Tongue (tissue), 3 donors: ENCODE measurements around the gene PDSS2. TPM values are rescaled to one million over a fixed set of nuclear protein-coding genes. Genes with fewer than 3 reads are reported as not detected.

Source experiments
- DNase-seq: peaks from one replicate; pipeline ENCODE4 v3.0.0-alpha.2; 2015
- small RNA-seq: library from RNA; depleted of rRNA; stranded (forward); fragments of <200 nt; gene quantifications from one replicate; pipeline ENCODE3, GENCODE V24; 2014; ENCODE audit warnings: low replicate concordance
- total RNA-seq: library from RNA; depleted of rRNA; stranded (reverse); fragments of >200 nt; gene quantifications from one replicate; pipeline ENCODE4 v1.2.3, GENCODE V29; 2014

PDSS2 gene
- total RNA-seq, 1 donor from 2014 or later = 11.6 TPM

DNA sequence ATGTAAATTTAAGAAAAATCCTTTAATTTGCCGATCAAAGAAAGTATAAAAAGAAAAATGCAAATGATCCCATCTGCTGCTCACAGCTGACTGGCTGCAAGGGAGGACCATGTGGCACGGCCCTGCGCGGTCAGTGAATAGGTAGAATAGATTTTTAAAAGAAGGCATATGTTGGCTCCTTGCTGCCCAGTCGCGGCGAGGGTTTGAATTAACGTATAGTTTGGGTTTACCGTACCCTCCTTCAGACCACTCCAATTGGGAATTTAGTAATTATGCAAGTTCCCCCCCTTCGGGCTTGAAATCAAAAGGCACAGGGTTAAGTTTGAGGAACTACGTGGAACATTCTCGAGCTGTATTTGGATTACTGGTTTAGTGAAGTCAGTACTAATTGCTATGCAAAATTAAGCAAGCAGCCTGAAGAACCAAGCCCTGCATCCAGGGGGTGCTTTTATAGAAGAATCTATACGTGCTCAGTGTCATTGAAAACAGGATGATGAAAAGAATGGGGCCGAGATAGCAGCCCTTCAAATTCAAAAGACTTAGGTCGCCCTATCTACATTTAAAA is 343.0 kb downstream of the PDSS2 start:
- peak; percentile 41 for DNase-seq

DNA sequence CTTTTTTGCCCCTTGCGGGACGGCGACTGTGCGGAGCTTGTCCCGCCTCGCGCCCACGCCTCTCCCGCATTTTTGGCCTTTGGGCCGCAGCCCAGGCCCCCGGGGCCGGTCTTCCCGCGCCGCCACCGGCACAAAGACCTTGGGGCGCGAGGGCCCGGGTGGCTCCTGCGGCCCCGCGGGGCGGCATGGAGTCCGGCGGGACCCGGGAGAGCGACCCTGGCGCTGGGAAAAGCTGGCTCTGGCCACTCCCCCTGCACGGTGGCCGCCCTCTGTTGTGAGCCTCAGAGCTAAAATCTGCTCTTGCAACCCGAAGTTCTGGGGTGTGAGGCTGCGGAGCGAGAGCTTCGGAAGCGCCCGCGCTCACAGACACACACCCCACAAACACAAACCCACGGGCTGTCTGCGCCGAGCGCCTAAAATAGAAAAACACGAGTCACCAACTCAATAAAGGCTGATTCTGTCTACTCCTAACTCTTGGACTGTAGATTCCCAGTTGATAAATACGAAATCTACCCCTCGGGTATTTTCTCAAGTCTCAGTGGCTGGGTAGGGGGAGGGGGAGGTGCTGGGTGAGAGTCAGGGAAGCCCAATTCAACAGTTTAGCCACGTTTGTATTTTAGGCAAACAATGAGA is 343.6 kb downstream of the PDSS2 start:
- peak; percentile 69 for DNase-seq

DNA sequence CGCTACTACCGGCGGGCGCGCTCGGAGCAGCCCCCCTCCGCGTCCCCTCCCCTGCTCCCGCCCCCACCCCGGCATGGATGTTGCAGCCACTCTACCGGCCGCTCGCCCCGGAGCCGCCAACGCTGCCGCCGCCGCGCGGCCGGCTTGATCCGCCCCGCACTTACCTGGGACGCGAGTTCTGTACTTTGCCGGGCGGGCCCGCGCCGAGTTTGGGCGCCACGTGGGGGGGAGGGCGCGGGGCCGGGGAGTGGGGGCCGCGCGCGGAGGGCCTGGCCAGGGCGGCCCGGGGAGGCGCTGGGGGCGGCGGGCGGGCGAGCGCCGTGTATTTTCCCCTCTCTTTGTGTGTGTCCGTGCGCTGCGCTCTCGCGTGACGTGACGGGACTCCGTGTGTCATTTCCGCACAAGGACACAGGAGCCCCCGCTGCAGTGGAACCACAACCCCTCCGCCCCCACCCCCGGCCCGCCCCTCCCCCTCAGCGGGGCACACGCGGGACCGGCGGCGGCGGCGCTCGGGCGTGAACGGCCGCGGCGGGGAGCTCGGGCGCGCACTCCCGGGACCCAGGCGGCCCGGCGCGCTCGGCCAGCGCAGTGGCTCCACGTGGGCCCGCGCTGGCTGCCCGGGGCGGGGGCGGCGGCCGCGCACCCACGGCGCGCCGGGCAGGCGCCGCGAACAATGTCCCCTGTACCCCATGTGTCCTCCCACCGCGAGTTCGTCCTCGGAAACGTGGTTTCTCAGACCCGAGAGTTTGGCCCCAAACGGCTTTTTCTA is 344.3 kb downstream of the PDSS2 start, which contains the start of gene BEND3:
TSS of gene BEND3 (minus strand) at position 590 of the 769 bp plus-strand sequence. CDS start 16,230 bp downstream, outside the sequence.
- DNase-seq = peak; percentile 65

DNA sequence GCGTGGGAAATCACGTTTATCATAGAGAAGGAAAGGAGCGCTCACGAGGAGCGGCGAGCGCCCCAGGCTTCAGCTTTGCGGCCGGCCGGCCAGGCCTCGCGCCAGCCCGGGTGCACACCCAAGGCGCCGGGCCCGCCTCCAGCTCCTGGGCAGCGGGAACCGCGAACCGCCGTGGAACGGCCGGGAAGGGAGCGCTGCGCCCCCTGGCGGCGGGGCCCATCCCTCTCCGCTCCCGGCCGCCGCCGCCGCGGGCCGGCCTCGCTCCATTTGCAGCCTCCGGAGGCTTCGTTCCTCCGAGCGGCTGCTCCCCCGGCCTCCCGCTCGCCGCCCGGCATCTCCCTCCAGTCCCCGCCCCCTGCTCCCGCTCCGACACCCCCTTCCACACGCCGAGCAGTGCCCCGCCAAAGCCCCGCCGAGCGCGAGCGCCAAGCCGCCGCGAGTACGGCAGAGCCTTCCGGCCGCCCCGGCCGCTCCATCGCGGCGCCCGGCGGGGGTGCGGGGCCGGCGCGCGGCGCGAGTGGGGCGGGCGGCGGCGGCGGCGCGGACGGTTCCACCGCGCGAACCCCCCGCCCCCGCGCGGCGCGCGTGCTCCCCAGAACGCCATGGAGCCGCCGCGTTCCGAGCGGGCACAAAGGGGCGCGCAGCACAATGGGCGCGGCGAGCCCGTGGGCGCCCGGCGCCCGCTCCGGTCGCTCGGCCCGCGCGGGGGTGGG is 345.0 kb downstream of the PDSS2 start:
- DNase-seq = peak; percentile 93

DNA sequence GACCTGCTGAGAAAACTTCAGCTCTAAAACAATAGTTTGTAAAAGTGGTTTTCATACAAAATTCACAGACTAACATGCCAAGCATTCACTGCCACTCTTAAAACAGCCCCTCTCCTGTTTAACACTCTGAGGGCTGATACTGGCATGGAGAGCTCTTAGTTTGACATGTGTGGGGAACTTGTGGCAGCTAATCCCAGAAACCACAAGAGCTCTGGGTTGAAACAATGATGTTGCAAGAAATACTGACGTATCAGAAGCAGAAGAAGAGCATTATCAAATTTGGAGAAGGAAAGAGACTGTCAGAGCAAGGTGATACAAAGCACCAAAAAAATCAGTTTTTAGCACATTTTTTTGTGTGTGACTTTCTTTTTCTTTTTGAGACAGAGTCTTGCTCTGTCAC is 349.2 kb downstream of the PDSS2 start:
- no peak for DNase-seq

DNA sequence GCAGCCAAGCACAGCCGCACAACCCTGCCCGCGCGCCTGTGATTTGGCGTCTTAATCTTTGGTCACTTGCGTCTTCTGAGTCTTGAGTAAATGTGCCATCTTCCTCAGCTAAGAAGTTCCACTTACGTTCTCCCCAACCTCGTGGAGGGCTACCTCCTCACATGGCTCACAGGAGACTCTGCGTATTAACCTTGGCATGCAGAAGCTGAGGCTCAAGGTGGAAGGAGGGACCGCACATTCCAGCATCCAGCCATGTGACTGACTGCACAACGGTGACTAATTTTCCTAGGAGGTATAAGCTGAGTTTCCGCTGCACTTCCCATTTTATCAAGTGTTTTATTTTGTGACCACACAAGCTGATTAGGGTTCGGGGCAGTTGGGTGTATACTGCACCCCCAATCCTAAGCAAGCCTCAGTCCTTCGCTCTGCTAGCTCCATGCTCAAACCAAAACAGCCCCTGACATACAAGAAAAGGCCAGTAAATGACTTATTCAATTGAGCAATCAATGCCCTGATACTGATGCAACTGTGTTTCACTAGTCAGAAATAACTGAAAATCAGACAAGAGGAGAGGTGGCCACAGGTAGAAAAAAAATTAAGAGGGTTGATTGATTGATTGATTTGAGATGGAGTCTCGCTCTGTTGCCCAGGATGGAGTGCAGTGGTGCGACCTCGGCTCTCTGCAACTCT is 351.0 kb downstream of the PDSS2 start:
- DNase-seq = no peak

DNA sequence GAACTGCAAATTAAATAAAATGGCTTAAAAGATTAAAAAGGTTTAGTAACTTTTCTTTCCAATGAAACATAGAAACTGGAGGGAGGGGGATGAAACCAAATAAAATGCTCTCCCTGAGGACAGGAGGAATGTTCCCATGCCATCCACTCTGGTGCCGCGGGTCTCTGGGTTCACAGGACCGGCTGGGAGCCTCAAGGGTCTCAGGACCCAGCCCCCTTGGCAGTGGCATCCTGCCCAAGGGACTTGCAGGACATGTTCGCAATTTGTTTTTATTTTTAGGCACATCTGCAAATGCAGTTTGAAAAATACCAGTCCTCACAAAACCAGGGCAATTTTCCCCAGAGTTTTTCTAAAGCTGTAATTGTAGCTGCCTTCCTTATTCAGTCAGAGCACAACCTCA is 351.6 kb downstream of the PDSS2 start:
- no peak for DNase-seq

DNA sequence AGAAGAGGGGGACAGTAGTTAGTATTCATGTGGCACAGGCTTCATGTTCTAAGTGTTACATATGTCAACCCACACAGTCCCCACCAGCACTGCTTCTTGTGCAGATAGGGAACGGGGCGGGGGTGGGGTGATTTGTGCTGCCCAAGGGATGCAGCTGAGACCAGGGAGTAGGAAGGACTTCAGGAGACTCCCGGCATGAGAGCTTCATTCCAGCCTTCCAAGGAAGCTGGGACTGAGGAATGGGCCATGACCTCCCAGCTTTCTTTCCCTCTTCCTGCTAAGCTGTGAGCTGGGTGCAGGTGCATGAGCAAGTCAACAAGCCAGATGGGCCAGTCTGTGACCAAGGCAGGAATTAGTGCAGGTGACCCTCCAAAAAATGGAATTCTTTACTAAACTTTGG is 353.2 kb downstream of the PDSS2 start:
- DNase-seq = no peak

DNA sequence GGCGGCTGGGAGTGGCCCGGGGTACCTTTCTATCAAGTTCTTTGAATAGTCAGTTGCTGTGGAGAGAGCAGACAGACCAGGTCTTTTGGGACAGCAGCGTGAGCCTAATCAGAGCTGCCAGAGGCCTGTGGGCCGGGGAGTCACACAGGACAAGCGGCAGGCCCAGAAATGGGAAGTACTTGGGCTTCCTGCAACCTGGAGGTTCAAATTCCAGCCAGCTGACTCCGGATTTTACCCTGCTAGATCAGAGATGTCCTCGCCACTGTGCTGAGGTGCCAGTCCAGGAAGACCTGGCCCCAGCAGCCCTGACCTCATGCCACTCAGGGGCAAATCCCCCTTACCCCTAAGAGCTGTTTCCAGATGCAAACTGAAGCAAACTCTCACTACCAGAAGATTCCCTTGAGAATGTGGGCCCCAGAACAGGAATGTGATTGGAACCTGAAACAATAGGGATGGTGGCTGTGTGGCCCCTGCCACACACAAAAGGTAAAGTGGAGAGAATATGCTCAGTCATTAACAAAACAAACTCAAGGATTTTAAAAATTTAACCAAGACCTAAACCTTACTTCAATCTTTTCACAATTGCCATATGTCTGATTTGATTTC is 353.8 kb downstream of the PDSS2 start:
- DNase-seq = no peak

DNA sequence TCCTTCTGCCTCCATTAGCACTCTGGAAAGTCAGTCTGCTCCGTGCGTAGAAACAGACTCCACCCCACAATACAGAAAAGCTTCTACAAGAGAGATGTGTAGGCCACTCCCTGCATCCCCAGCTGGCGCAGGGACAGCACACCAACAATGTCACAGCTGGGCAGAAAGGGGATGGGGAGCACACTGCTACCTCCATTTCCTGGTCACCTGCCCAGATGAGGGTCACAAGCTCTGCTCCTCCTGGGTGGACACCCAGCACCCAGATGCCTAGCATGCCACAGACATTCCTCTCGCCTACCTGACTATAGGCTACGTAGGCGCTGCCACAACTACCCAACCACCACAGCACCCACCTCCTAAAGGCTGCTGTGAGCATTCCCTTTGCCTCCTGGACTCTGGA is 356.3 kb downstream of the PDSS2 start:
- no peak for DNase-seq

Small RNAs within 50 kb of the gene (small RNA-seq; reads per million reads assigned to genes)
- gene AL591516.1 = not detected
- gene RNU6-1299P = not detected

Other genes starting within 250 kb of the PDSS2 start
- gene SOBP, start 30.6 kb upstream of the PDSS2 start, total RNA-seq = 19.2 TPM